Small intestine (tissue), 7 donors: ENCODE results near the gene SORBS1. TPM values are rescaled to one million over a fixed set of nuclear protein-coding genes. Genes with fewer than 3 reads are reported as not detected.

Experiments
- DNase-seq, 2 donors: peaks; one replicate each; pipeline versions ENCODE4 v3.0.0 to v3.0.0-alpha.2; 2013
- FAIRE-seq: peaks from 2 replicates; lab custom pipeline; 2012; peaks lifted over from hg19 to GRCh38; lab: Jason Lieb, UNC
- H3K27ac ChIP-seq, 3 donors: one replicate each; pipeline ENCODE4 v1.5.1; 2013; ENCODE audit warnings: low read length in 2 of 3, mild to moderate bottlenecking in 2 of 3, control low read depth in 1 of 3, inconsistent platforms in 1 of 3, low read depth in 1 of 3, moderate library complexity in 1 of 3
- H3K27me3 ChIP-seq, 3 donors: one replicate each; pipeline ENCODE4 v1.6.1; 2013; ENCODE audit warnings: low read length in 3 of 3, inconsistent platforms in 1 of 3; ENCODE audit not compliant: control insufficient read depth in 3 of 3, insufficient read depth in 3 of 3
- H3K36me3 ChIP-seq, 3 donors: one replicate each; pipeline ENCODE4 v1.6.1; 2013; ENCODE audit warnings: low read length in 3 of 3, inconsistent platforms in 1 of 3, low read depth in 1 of 3, mild to moderate bottlenecking in 1 of 3, moderate library complexity in 1 of 3; ENCODE audit not compliant: control insufficient read depth in 3 of 3, insufficient read depth in 2 of 3
- H3K4me1 ChIP-seq, 3 donors: one replicate each; pipeline ENCODE4 v1.6.1; 2013; ENCODE audit warnings: low read length in 2 of 3, inconsistent platforms in 1 of 3, low read depth in 1 of 3, mild to moderate bottlenecking in 1 of 3, moderate library complexity in 1 of 3; ENCODE audit not compliant: control insufficient read depth in 3 of 3, insufficient read depth in 2 of 3
- H3K4me3 ChIP-seq, 3 donors: one replicate each; pipeline ENCODE4 v1.5.1; 2013; ENCODE audit warnings: low read length in 3 of 3, control low read depth in 1 of 3, inconsistent platforms in 1 of 3, low read depth in 1 of 3, mild to moderate bottlenecking in 1 of 3, moderate library complexity in 1 of 3
- H3K9me3 ChIP-seq, 2 donors: one replicate each; pipeline ENCODE4 v1.6.1; 2013; ENCODE audit warnings: low read depth in 1 of 2, low read length in 1 of 2; ENCODE audit not compliant: control insufficient read depth in 2 of 2, insufficient read depth in 1 of 2
- WGBS, 3 donors: extraction: QIAGEN DNeasy Blood & Tissue Kit; methylation state at CpG; one replicate each; pipeline ENCODE4 v1.1.7; 2013; 5-methylcytosine and 5-hydroxymethylcytosine counted together
- polyA plus RNA-seq, 4 donors: library from polyadenylated mRNA; stranded (reverse) in 3 of 4; unstranded in 1 of 4; fragments of 200-250 nt in 3 of 4; fragments of 120-200 nt in 1 of 4; gene quantifications; one replicate each; pipeline versions ENCODE4 v1.2.1 to v1.2.3, GENCODE V29; 2013
- donor health status: healthy with polysubstance abuse.
- donor health status: control.
- donor health status: control.
- donor health status: Bipolar disorder and iron deficiency.
- donor health status: healthy.

SORBS1 gene
- polyA plus RNA-seq, 4 donors: 4.9 to 35.5 (median 20.1) TPM

GRCh38 chr10:95289921-95290421, 271.2 kb downstream of the SORBS1 start:
- DNase-seq: peak in 1 of 2 donors; percentile 59
- Histone ChIP-seq H3K4me1 (peaks cover 0 to 45% (median 2%) of the 10 kb centered on the region in 3 donors), H3K4me3 (peak overlapping the region; percentile 83 to 89 (median 85)), H3K27ac (peak overlapping the region; percentile 93 to 99 (median 94)), H3K9me3 (no peaks in the 10 kb centered on the region), H3K36me3 (peaks cover 0 to 9% (median 0%) of the 10 kb centered on the region in 3 donors), H3K27me3 (no peaks in the 10 kb centered on the region)
- 2 to 24% (median 17%) methylated on average over 14 of the region's 14 CpGs for WGBS, 3 donors
- no peak for FAIRE-seq

GRCh38 chr10:95289003-95289920, 271.9 kb downstream of the SORBS1 start:
- FAIRE-seq (no peak), DNase-seq (peak; percentile 76 to 82)

GRCh38 chr10:95288303-95288702, 272.9 kb downstream of the SORBS1 start:
- FAIRE-seq (no peak), DNase-seq (peak; percentile 41 to 53)
- H3K27me3 ChIP-seq: no peaks in the 10 kb centered on the region
- no peaks in the 10 kb centered on the region for H3K9me3 ChIP-seq
- peaks cover 0 to 44% (median 0%) of the 10 kb centered on the region in 3 donors for H3K4me1 ChIP-seq
- H3K27ac ChIP-seq: peak overlapping the region in 2 of 3 donors; percentile 59 to 94
- H3K36me3 ChIP-seq: peaks cover 0 to 15% (median 0%) of the 10 kb centered on the region in 3 donors
- WGBS, 3 donors: 21 to 41% (median 29%) methylated on average over 1 of the region's 1 CpG
- peak overlapping the region in 2 of 3 donors; percentile 85 to 89 for H3K4me3 ChIP-seq

More at GRCh38 chr10:95289003-95289920, 271.9 kb downstream of the SORBS1 start:
- Histone ChIP-seq H3K36me3 (peaks cover 0 to 13% (median 0%) of the 10 kb centered on the region in 3 donors), H3K4me1 (peaks cover 0 to 44% (median 0%) of the 10 kb centered on the region in 3 donors), H3K27ac (peak overlapping the region; percentile 93 to 99 (median 94)), H3K27me3 (no peaks in the 10 kb centered on the region), H3K9me3 (no peaks in the 10 kb centered on the region), H3K4me3 (peak overlapping the region; percentile 83 to 89 (median 85))
- 7 to 41% (median 29%) methylated on average over 12 of the region's 12 CpGs for WGBS, 3 donors

GRCh38 chr10:95287281-95287680, 273.9 kb downstream of the SORBS1 start:
- WGBS, 3 donors: 28 to 33% (median 32%) methylated on average over 3 of the region's 3 CpGs
- Histone ChIP-seq H3K27ac (peak overlapping the region; percentile 14 to 94 (median 49)), H3K36me3 (peaks cover 0 to 15% (median 0%) of the 10 kb centered on the region in 3 donors), H3K4me3 (peak overlapping the region in 1 of 3 donors; percentile 1), H3K9me3 (no peaks in the 10 kb centered on the region), H3K4me1 (peaks cover 0 to 46% (median under 1%) of the 10 kb centered on the region in 3 donors), H3K27me3 (no peaks in the 10 kb centered on the region)
- DNase-seq: peak; percentile 36 to 43
- FAIRE-seq: no peak

GRCh38 chr10:95286707-95287106, 274.5 kb downstream of the SORBS1 start:
- H3K36me3 ChIP-seq: peaks cover 0 to 15% (median 0%) of the 10 kb centered on the region in 3 donors
- no peak overlapping the region for H3K4me3 ChIP-seq
- H3K9me3 ChIP-seq: no peaks in the 10 kb centered on the region
- FAIRE-seq (no peak), DNase-seq (peak in 1 of 2 donors; percentile 39)
- no peaks in the 10 kb centered on the region for H3K27me3 ChIP-seq
- peak overlapping the region in 2 of 3 donors; percentile 49 to 94 for H3K27ac ChIP-seq
- 36 to 65% (median 61%) methylated on average over 1 of the region's 1 CpG for WGBS, 3 donors
- peaks cover 0 to 50% (median 4%) of the 10 kb centered on the region in 3 donors for H3K4me1 ChIP-seq

GRCh38 chr10:95285556-95285955, 275.6 kb downstream of the SORBS1 start:
- H3K36me3 ChIP-seq: peaks cover 0 to 15% (median 0%) of the 10 kb centered on the region in 3 donors
- FAIRE-seq (no peak), DNase-seq (no peak)
- 72 to 85% (median 77%) methylated on average over 2 of the region's 2 CpGs for WGBS, 3 donors
- H3K4me1 ChIP-seq: peaks cover 7 to 56% (median 9%) of the 10 kb centered on the region in 3 donors
- H3K27me3 ChIP-seq: no peaks in the 10 kb centered on the region
- H3K4me3 ChIP-seq: no peak overlapping the region
- H3K9me3 ChIP-seq: no peaks in the 10 kb centered on the region
- peak overlapping the region in 1 of 3 donors; percentile 29 for H3K27ac ChIP-seq

- no peak overlapping the region for H3K4me3 ChIP-seq
- H3K9me3 ChIP-seq: no peaks in the 10 kb centered on the region
- WGBS, 3 donors: 66 to 75% (median 74%) methylated on average over 3 of the region's 3 CpGs
- peaks cover 0 to 15% (median 0%) of the 10 kb centered on the region in 3 donors for H3K36me3 ChIP-seq
- H3K27ac ChIP-seq: peak overlapping the region; percentile 21 to 43 (median 29)
- H3K4me1 ChIP-seq: peaks cover 7 to 63% (median 11%) of the 10 kb centered on the region in 3 donors
- FAIRE-seq (no peak), DNase-seq (no peak)
- no peaks in the 10 kb centered on the region for H3K27me3 ChIP-seq
Measured at GRCh38 chr10:95284807-95285206, 276.4 kb downstream of the SORBS1 start.

GRCh38 chr10:95282107-95282506, 279.1 kb downstream of the SORBS1 start:
- DNase-seq: peak; percentile 60 to 68
- Histone ChIP-seq H3K36me3 (peaks cover 0 to 22% (median 0%) of the 10 kb centered on the region in 3 donors), H3K9me3 (no peaks in the 10 kb centered on the region), H3K4me3 (no peak overlapping the region), H3K4me1 (peaks cover 10 to 72% (median 25%) of the 10 kb centered on the region in 3 donors), H3K27ac (peak overlapping the region in 2 of 3 donors; percentile 19 to 65), H3K27me3 (no peaks in the 10 kb centered on the region)
- FAIRE-seq: no peak
- WGBS, 3 donors: 60 to 69% (median 61%) methylated on average over 3 of the region's 3 CpGs
